HG03045 (cell line): ENCODE results near the gene ZBTB16.

Experiments used
- ATAC-seq: cut with Tn5 transposase; IDR thresholded peaks from one replicate; pipeline ENCODE4 v1.9.1; 2021; ENCODE audit warnings: mild to moderate bottlenecking, moderate library complexity; ENCODE audit not compliant: unreplicated experiment

The ZBTB16 gene

DNA sequence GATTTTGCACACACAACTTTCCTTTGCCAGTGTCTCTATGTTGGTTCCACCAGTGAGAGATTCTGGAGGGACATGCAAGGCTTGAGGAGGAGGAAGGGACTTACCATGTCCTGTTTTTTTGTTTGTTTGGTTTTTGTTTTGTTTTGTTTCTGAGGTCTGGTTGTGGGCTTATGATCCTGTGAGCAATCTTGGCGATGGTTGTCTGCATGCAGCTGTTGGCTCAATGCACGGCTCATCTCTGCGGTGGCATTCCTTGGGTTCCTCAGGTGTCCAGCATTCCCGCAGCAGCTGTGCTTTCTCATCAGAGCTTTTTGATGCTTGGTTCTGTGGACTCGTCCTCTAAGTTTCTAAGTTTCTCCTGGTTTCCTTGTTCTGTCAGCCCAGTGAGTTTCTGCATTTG is 231.9 kb downstream of the ZBTB16 start:
- ATAC-seq = no peak

DNA sequence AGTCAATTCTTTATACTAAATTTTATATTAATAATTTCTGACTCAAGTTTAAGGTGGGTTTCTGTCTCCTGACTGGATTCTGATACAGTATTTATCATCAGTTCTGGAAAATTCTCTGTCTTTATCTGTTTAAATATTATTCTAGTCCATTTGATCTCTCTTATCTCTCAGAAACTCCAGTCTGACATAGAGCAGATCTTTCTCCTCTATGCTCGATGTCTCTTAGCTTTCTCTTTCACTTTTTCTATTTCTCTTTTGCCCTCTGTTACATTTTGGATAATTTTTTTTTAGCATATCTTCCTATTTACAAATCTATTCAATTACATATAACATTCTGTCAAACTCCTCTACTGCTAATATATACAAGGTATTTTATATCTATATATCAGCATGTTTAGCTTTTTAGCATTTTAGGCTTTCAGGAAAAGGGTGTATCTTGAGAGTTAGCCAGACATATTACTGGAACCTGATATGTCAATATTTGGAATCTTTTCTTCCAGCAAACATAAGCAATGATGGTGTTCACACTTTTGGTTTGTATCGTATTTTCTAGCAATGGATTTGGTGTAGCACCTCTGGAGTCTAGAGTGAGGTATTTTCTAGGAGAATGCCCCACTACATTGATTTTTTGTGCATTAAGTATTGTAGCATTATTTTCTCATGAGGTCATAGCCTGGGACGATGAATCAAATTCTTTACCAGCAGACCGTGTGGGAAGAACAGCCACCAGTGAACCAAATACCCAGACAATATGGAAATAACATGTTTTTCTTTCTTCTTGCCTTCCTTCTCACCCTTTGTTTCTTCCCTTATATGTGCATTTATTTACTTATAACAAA is 232.6 kb downstream of the ZBTB16 start:
- ATAC-seq = no peak

DNA sequence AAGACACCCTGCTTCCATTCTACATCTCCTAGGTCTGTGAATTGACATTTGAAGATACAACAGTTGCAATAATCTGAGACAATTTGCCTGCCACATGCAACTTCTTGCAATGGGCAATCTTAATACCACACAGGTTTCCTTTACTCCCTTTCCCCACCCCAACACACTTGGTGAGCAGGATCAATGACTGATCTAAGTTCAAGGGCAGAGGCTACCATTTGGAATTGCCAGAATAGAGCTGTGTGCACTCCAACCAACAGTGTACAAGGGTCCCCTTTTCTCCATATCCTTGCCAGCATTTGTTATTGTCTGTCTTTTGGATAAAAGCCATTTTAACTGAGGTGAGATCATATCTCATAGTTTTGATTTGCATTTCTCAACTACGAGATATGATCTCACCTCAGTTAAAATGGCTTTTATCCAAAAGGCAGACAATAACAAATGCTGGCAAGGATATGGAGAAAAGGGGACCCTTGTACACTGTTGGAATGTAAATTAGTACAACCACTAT is 233.7 kb downstream of the ZBTB16 start:
- ATAC-seq = no peak

DNA sequence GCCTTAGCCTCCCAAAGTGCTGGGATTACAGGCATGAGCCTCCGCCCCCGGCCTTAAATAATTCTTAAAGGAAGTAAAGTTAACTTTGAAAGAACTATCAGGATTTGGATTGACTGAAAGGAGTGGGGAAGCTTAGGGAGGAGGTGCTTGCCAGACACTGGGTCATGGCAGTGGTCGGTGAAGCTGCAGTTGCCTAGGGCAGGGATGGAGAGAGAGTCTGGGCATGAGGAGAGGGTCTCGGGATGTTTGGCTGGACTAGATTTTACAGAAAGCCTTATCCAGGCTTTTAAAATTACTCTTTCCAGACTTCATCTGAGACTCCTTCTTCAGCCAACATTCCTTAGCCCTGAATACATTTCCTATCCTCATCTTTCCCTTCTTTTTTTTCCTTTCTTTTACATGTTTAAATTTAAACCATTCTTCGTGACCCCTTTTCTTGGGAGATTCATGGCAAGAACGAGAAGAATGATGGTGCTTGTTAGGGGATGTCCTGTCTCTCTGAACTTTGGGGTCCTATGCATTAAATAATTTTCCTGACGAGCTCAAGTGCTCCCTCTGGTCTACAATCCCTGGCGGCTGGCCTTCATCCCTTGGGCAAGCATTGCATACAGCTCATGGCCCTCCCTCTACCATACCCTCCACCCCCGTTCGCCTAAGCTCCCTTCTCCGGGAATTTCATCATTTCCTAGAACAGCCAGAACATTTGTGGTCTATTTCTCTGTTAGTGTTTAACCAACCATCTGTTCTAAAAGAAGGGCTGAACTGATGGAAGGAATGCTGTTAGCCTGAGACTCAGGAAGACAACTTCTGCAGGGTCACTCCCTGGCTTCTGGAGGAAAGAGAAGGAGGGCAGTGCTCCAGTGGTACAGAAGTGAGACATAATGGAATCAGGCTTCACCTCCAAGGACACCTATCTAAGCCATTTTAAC is 236.4 kb downstream of the ZBTB16 start, which contains the start of gene NNMT:
NNMT (plus strand) TSS at position 724 of the 929 bp plus-strand sequence; CDS start at position 882, 158 bp downstream.
- ATAC-seq = no peak

DNA sequence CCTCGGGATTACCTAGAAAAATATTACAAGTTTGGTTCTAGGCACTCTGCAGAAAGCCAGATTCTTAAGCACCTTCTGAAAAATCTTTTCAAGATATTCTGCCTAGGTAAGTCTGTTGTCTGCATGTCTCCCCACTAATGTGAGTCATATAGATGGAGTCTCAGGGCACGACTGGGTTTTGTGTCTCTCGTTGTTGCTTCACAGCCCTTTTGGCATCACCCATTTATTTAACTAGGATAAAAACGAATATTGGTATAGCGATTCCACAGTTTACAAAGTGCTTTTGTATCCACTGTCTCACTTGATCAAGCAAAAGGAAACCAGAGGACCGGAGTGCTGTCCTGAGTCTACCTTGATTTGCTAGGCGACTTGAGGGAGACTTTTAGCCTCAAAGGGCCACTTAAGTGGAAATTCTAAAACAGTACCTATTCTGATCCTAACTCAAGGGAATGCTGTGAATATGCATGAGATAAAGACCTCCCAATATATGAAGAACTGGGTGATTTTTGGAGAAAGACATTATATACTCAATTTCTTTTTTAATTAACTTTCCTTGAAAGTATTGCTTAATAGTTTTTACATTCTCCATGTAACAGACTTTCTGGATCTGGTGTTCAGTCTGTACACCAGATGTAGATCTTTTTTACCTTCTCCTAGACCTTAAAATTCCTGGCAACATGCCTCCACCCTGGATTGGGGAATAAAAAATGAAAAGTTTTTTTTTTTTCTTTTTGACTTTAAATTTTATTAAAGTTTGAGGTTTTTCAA is 237.3 kb downstream of the ZBTB16 start:
- ATAC-seq = no peak

DNA sequence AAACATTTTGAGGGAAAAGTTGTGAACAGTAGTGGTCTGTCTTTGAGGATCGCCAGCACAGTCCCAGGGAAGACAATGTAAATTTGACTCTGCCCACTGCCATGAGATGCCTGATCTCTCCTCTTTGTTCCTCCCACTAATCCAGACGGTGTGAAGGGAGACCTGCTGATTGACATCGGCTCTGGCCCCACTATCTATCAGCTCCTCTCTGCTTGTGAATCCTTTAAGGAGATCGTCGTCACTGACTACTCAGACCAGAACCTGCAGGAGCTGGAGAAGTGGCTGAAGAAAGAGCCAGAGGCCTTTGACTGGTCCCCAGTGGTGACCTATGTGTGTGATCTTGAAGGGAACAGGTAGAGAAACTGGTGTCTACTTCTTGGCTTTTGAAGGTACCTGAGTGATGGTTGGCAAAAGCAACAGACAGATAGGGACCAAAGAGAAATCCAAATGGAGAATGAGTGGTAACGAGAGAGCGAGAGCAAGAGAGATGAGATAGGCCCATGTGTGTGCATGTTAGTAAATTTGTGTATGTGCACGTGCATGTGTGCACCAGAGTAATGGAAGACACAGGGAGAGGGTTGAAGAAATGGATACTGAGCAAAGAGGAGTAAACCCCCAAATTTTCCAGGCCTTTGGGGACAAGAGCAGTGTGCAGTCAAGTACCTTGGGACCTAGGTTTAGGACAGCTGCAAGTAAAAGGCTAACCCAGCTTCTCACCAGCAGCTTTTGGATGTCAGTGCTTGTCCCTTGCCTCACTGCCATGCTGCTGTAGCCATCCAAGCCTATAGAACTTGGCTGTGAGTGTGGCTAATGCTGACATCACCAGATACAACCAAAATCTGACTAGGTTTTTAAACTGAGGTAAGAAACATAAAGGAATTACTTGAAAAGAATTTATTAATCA is 238.5 kb downstream of the ZBTB16 start:
- no peak for ATAC-seq

DNA sequence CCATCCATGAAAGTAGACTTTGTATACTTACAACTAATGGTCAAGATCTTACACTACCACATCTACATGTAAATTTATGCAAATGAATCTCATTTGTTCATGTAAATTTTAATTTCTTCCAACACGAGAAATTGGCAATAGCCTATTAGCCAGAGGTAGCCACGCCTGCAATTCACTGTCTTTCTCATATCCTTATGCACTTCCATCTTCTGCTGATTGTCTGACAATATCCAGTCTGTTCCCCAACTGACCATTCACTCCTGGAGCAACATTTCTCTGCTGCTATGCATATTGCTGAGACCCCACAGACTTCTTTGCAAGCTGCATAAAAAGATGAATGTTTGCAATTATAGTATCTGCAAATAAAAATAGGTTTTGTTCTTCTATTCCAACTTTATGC is 239.2 kb downstream of the ZBTB16 start:
- no peak for ATAC-seq
